Gastroesophageal sphincter (tissue), 3 donors: Measurements from ENCODE around the gene GJC1.

Source experiments
- CTCF ChIP-seq, 4 experiments: fragments of 200-600 bp in 2 of 4; fragments of 450-650 bp in 2 of 4; sonication (generic) in 1 of 4; IDR thresholded peaks; one replicate each; pipeline ENCODE4 v1.5.1; 2017 to 2019; ENCODE audit warnings: antibody characterized with exemption in 4 of 4, mild to moderate bottlenecking in 2 of 4, moderate library complexity in 2 of 4
- POLR2A ChIP-seq, 2 donors: fragments of 450-650 bp; IDR thresholded peaks; one replicate each; pipeline ENCODE4 v1.6.1; 2017; ENCODE audit warnings: antibody characterized with exemption in 2 of 2, mild to moderate bottlenecking in 2 of 2, moderate library complexity in 1 of 2
- POLR2AphosphoS5 ChIP-seq: sonication (generic); formaldehyde crosslinking; IDR thresholded peaks from one replicate; pipeline ENCODE4 v1.6.1; 2017; ENCODE audit warnings: antibody characterized with exemption

DNA sequence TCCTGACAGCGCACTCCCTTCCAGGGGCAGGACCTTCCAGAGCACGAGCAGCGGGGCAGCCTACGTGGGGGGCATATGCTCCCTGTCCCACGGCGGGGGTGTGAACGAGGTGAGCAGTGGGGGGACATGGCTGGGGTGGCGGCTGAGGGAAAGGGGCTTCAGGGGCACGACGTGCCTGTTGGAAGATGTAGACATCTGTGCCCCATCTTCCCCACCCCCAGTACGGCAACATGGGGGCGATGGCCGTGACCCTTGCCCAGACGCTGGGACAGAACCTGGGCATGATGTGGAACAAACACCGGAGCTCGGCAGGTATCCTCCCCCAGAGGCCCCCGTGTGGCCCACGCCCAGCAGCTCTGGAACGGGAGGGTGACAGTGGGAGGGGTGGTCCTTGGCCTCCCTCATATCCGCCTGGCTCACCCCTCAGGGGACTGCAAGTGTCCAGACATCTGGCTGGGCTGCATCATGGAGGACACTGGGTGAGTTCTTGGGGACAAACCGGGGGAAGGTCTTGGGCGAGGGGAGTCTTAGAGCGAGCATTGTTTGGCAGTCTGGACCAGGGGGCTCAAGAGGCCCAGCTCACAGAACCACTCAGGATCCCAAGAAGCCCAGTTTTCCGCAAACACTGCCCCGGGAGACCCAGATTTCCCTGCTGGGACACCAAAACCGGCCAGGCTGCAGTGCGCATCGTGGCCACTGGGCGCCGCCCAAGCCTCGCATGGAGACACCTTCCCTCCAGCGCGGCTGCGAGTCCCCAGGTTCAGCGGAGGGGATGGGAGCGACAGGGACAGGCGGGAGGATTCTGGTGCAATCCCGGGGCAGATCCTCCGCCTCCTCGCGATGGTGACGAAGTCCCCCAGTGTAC lies 55.6 kb downstream of the GJC1 start:
- peak in 3 of 4 experiments; percentile 99 to 100 (median 99) for TF ChIP-seq CTCF (IDR thresholded peaks at IDR 0.05)
- TF ChIP-seq POLR2AphosphoS5, result no peak
- no peak for TF ChIP-seq POLR2A (IDR thresholded peaks at IDR 0.05)
